BLaER1 treated with 17β-estradiol and CSF1 and Interleukin-3, amounts not matched to agents 10 nM and 100 nM (cell line): ENCODE data around the gene AGRN.

ENCODE experiments used
- H3K27ac ChIP-seq, 11 experiments: shearing (Covaris generic); formaldehyde crosslinking; 2 replicates each; pipeline ENCODE4 v1.8.1; 2022
- H3K27me3 ChIP-seq, 11 experiments: shearing (Covaris generic); formaldehyde crosslinking; 2 replicates each; pipeline ENCODE4 v1.8.1; 2022
- H3K36me3 ChIP-seq, 11 experiments: shearing (Covaris generic); formaldehyde crosslinking; 2 replicates each; pipeline ENCODE4 v1.8.1; 2022
- H3K4me1 ChIP-seq, 10 experiments: shearing (Covaris generic); formaldehyde crosslinking; 2 replicates each; pipeline ENCODE4 v1.8.1; 2022
- H3K4me2 ChIP-seq, 11 experiments: shearing (Covaris generic); formaldehyde crosslinking; 2 replicates each; pipeline ENCODE4 v1.8.1; 2022
- H3K4me3 ChIP-seq, 10 experiments: shearing (Covaris generic); formaldehyde crosslinking; 2 replicates each; pipeline ENCODE4 v1.8.1; 2022
- H3K9ac ChIP-seq, 11 experiments: shearing (Covaris generic); formaldehyde crosslinking; 2 replicates each; pipeline ENCODE4 v1.8.1; 2022
- H3K9me3 ChIP-seq, 11 experiments: shearing (Covaris generic); formaldehyde crosslinking; replicated peaks in 1 of 11; 2 replicates each; pipeline ENCODE4 v1.8.1; 2022
- H4K20me1 ChIP-seq, 11 experiments: shearing (Covaris generic); formaldehyde crosslinking; 2 replicates each; pipeline ENCODE4 v1.8.1; 2022
- Cebpa-rat ChIP-seq, 11 experiments: shearing (Covaris generic); IDR thresholded peaks; 2 replicates each; pipeline ENCODE4 v1.8.1; 2022

The AGRN gene

GRCh38 chr1:996851-997712 is 22.8 kb upstream of the AGRN start:
- peaks cover 20 to 49% (median 44%) of the 10 kb centered on the region in 10 experiments; a peak in 19 of 20 replicates for H3K4me1 ChIP-seq
- peaks cover 0 to 59% (median 37%) of the 10 kb centered on the region in 11 experiments; a peak in 18 of 22 replicates for H4K20me1 ChIP-seq
- no peak overlapping the region for H3K27ac ChIP-seq
- H3K9me3 ChIP-seq: peaks cover 0 to 5% (median 2%) of the 10 kb centered on the region in 11 experiments; a peak in 16 of 22 replicates
- H3K4me3 ChIP-seq: no peak overlapping the region
- H3K4me2 ChIP-seq: 0 out of 22 replicates have a peak overlapping the region, but pooled peaks of 1 of the 11 experiments have one; percentile 54
- no peak for TF ChIP-seq Cebpa-rat (IDR thresholded peaks at IDR 0.05)
- peaks cover 78 to 92% (median 86%) of the 10 kb centered on the region in 11 experiments for H3K27me3 ChIP-seq
- H3K9ac ChIP-seq: no peak overlapping the region
- H3K36me3 ChIP-seq: no peaks in the 10 kb centered on the region

- peak overlapping the region in 1 of 11 experiments; percentile 54; a peak in 2 of 22 replicates for H3K4me2 ChIP-seq
- H3K36me3 ChIP-seq: no peaks in the 10 kb centered on the region
- no peak overlapping the region for H3K9ac ChIP-seq
- no peak overlapping the region for H3K27ac ChIP-seq
- peaks cover 84 to 98% (median 92%) of the 10 kb centered on the region in 11 experiments for H3K27me3 ChIP-seq
- H4K20me1 ChIP-seq: peaks cover 0 to 59% (median 37%) of the 10 kb centered on the region in 11 experiments; a peak in 18 of 22 replicates
- no peak for TF ChIP-seq Cebpa-rat (IDR thresholded peaks at IDR 0.05)
- H3K4me1 ChIP-seq: peaks cover 20 to 53% (median 45%) of the 10 kb centered on the region in 10 experiments; a peak in 19 of 20 replicates
- no peaks in the 10 kb centered on the region; a peak in 1 of 22 replicates for H3K9me3 ChIP-seq
- H3K4me3 ChIP-seq: no peak overlapping the region
Observed at GRCh38 chr1:997713-997992, 22.3 kb upstream of the AGRN start.

- Histone ChIP-seq H3K9me3 (no peaks in the 10 kb centered on the region), H3K27ac (no peak overlapping the region), H3K9ac (no peak overlapping the region; a peak in 1 of 22 replicates), H3K4me1 (peaks cover 20 to 58% (median 47%) of the 10 kb centered on the region in 10 experiments; a peak in 19 of 20 replicates), H3K27me3 (peaks cover 88 to 100% (median 97%) of the 10 kb centered on the region in 11 experiments), H3K36me3 (no peaks in the 10 kb centered on the region), H3K4me2 (peak overlapping the region in 10 of 11 experiments; percentile 26 to 100 (median 90); a peak in 18 of 22 replicates), H3K4me3 (peak overlapping the region in 5 of 10 experiments; percentile 11 to 68 (median 26); a peak in 4 of 20 replicates), H4K20me1 (peaks cover 0 to 63% (median 37%) of the 10 kb centered on the region in 11 experiments; a peak in 18 of 22 replicates)
- TF ChIP-seq Cebpa-rat (IDR thresholded peaks at IDR 0.05): no peak
Observed at GRCh38 chr1:997993-998744, 21.8 kb upstream of the AGRN start.

- H3K36me3 ChIP-seq: no peaks in the 10 kb centered on the region
- peak overlapping the region; percentile 89 to 100 (median 97) for H3K4me2 ChIP-seq
- TF ChIP-seq Cebpa-rat (IDR thresholded peaks at IDR 0.05): no peak
- peak overlapping the region in 9 of 11 experiments; percentile 21 to 74 (median 56); a peak in 13 of 22 replicates for H3K9ac ChIP-seq
- H4K20me1 ChIP-seq: peaks cover 0 to 66% (median 37%) of the 10 kb centered on the region in 11 experiments; a peak in 18 of 22 replicates
- peaks cover 88 to 100% (median 98%) of the 10 kb centered on the region in 11 experiments for H3K27me3 ChIP-seq
- H3K4me3 ChIP-seq: peak overlapping the region; percentile 55 to 75 (median 66)
- H3K9me3 ChIP-seq: no peaks in the 10 kb centered on the region
- H3K4me1 ChIP-seq: peaks cover 20 to 58% (median 47%) of the 10 kb centered on the region in 10 experiments; a peak in 19 of 20 replicates
- no peak overlapping the region for H3K27ac ChIP-seq
Observed at GRCh38 chr1:998745-998994, 21.2 kb upstream of the AGRN start.

- Histone ChIP-seq H3K27ac (no peak overlapping the region), H3K4me3 (peak overlapping the region; percentile 55 to 75 (median 66)), H3K36me3 (no peaks in the 10 kb centered on the region), H4K20me1 (peaks cover 0 to 70% (median 37%) of the 10 kb centered on the region in 11 experiments; a peak in 18 of 22 replicates), H3K27me3 (peaks cover 92 to 100% (median 96%) of the 10 kb centered on the region in 11 experiments), H3K4me1 (peaks cover 23 to 62% (median 51%) of the 10 kb centered on the region in 10 experiments), H3K9me3 (no peaks in the 10 kb centered on the region), H3K4me2 (peak overlapping the region; percentile 89 to 100 (median 97)), H3K9ac (peak overlapping the region in 10 of 11 experiments; percentile 3 to 74 (median 57); a peak in 14 of 22 replicates)
- no peak for TF ChIP-seq Cebpa-rat (IDR thresholded peaks at IDR 0.05)
Observed at GRCh38 chr1:998995-999724, 20.8 kb upstream of the AGRN start.

GRCh38 chr1:999725-1000356 is 20.1 kb upstream of the AGRN start, which contains the start of gene HES4:
TSS of gene HES4 (minus strand) at chr1:1000097. CDS start at chr1:999973, 124 bp downstream.
- Histone ChIP-seq H3K4me2 (peak within 1 kb of the TSS; percentile 89 to 100 (median 97)), H3K27me3 (peaks cover 86 to 100% (median 93%) of the 10 kb centered on the region in 11 experiments), H3K9me3 (no peaks in the 10 kb centered on the region), H3K9ac (peak within 1 kb of the TSS; percentile 47 to 77 (median 69)), H3K27ac (peak within 1 kb of the TSS; percentile 16 to 65 (median 41); a peak in 16 of 22 replicates), H4K20me1 (peaks cover 0 to 77% (median 37%) of the 10 kb centered on the region in 11 experiments; a peak in 18 of 22 replicates), H3K36me3 (no peaks in the 10 kb centered on the region), H3K4me1 (peaks cover 30 to 69% (median 58%) of the 10 kb centered on the region in 10 experiments), H3K4me3 (peak within 1 kb of the TSS; percentile 55 to 75 (median 66))
- TF ChIP-seq Cebpa-rat (IDR thresholded peaks at IDR 0.05): no peak

- H3K27me3 ChIP-seq: peaks cover 79 to 99% (median 91%) of the 10 kb centered on the region in 11 experiments
- H3K36me3 ChIP-seq: no peaks in the 10 kb centered on the region
- H3K4me1 ChIP-seq: peaks cover 36 to 76% (median 65%) of the 10 kb centered on the region in 10 experiments
- peak overlapping the region; percentile 16 to 65 (median 41); a peak in 16 of 22 replicates for H3K27ac ChIP-seq
- no peaks in the 10 kb centered on the region for H3K9me3 ChIP-seq
- peaks cover 0 to 80% (median 37%) of the 10 kb centered on the region in 11 experiments; a peak in 18 of 22 replicates for H4K20me1 ChIP-seq
- peak overlapping the region; percentile 89 to 100 (median 97) for H3K4me2 ChIP-seq
- peak overlapping the region; percentile 47 to 77 (median 69) for H3K9ac ChIP-seq
- H3K4me3 ChIP-seq: peak overlapping the region; percentile 55 to 75 (median 66)
- peak in 7 of 11 experiments; percentile 40 to 90 (median 75); a peak in 12 of 22 replicates for TF ChIP-seq Cebpa-rat (IDR thresholded peaks at IDR 0.05)
Observed at GRCh38 chr1:1000357-1001056, 19.4 kb upstream of the AGRN start.
